Astrocyte (in vitro differentiated cells and primary cell): ENCODE results near the gene CBLN3. TPM values are rescaled to one million over a fixed set of nuclear protein-coding genes. Genes with fewer than 3 reads are reported as not detected.

Source experiments
- DNase-seq: peaks from one replicate; pipeline ENCODE4 v3.0.0-alpha.2; 2010; ENCODE audit warnings: low read depth
- FAIRE-seq: peaks from 2 replicates; lab custom pipeline; 2011; peaks lifted over from hg19 to GRCh38; lab: Jason Lieb, UNC
- H2AFZ ChIP-seq: 2 replicates; pipeline ENCODE4 v1.6.0; 2012; ENCODE audit warnings: low read depth, low read length, inconsistent platforms
- H3K27ac ChIP-seq: 2 replicates; pipeline ENCODE4 v1.5.1; 2011; ENCODE audit warnings: low read depth, low read length, inconsistent platforms
- H3K27me3 ChIP-seq: 2 replicates; pipeline ENCODE4 v1.6.0; 2011; ENCODE audit warnings: low read length, inconsistent platforms; ENCODE audit not compliant: insufficient read depth
- H3K36me3 ChIP-seq: 2 replicates; pipeline ENCODE4 v1.5.1; 2011; ENCODE audit warnings: low read length, inconsistent platforms; ENCODE audit not compliant: insufficient read depth
- H3K4me1 ChIP-seq: 2 replicates; pipeline ENCODE4 v1.5.1; 2011; ENCODE audit warnings: low read length, inconsistent platforms; ENCODE audit not compliant: insufficient read depth
- H3K4me2 ChIP-seq: 2 replicates; pipeline ENCODE4 v1.6.0; 2012; ENCODE audit warnings: low read length, inconsistent platforms
- H3K4me3 ChIP-seq: 2 replicates; pipeline ENCODE4 v1.5.1; 2011; ENCODE audit warnings: low read depth, mild to moderate bottlenecking, low read length, inconsistent platforms; ENCODE audit not compliant: insufficient read depth
- H3K79me2 ChIP-seq: 2 replicates; pipeline ENCODE4 v1.6.0; 2012; ENCODE audit warnings: mild to moderate bottlenecking, low read length, inconsistent platforms; ENCODE audit not compliant: insufficient read depth
- H3K9ac ChIP-seq: 2 replicates; pipeline ENCODE4 v1.6.0; 2012; ENCODE audit warnings: mild to moderate bottlenecking, low read length, inconsistent platforms
- H3K9me3 ChIP-seq: 2 replicates; pipeline ENCODE4 v1.5.1; 2012; ENCODE audit warnings: low read depth, mild to moderate bottlenecking, low read length, inconsistent platforms; ENCODE audit not compliant: insufficient read depth
- H4K20me1 ChIP-seq: 2 replicates; pipeline ENCODE4 v1.6.0; 2012; ENCODE audit warnings: low read length, inconsistent platforms; ENCODE audit not compliant: insufficient read depth
- H3K27ac Mint-ChIP-seq: one replicate; pipeline ENCODE4 v1.8.0; 2021; ENCODE audit warnings: mild to moderate bottlenecking, mixed read lengths; ENCODE audit not compliant: unreplicated experiment
- H3K27me3 Mint-ChIP-seq: one replicate; pipeline ENCODE4 v1.8.0; 2021; ENCODE audit warnings: low read depth, mixed read lengths; ENCODE audit not compliant: unreplicated experiment
- H3K36me3 Mint-ChIP-seq: one replicate; pipeline ENCODE4 v1.8.0; 2021; ENCODE audit warnings: low read depth, mixed read lengths; ENCODE audit not compliant: unreplicated experiment
- H3K4me1 Mint-ChIP-seq: one replicate; pipeline ENCODE4 v1.8.0; 2021; ENCODE audit warnings: low read depth, mixed read lengths; ENCODE audit not compliant: unreplicated experiment
- H3K4me3 Mint-ChIP-seq: one replicate; pipeline ENCODE4 v1.8.0; 2021; ENCODE audit warnings: mild to moderate bottlenecking, moderate library complexity, mixed read lengths; ENCODE audit not compliant: unreplicated experiment
- H3K9me3 Mint-ChIP-seq: one replicate; pipeline ENCODE4 v1.8.0; 2021; ENCODE audit warnings: mild to moderate bottlenecking, mixed read lengths; ENCODE audit not compliant: unreplicated experiment
- CTCF ChIP-seq: IDR thresholded peaks from 2 replicates; pipeline ENCODE4 v1.5.1; 2011; ENCODE audit warnings: low read depth, mild to moderate bottlenecking, inconsistent platforms, low read length, moderate library complexity; ENCODE audit not compliant: insufficient read depth
- EZH2 ChIP-seq: IDR thresholded peaks from 2 replicates; pipeline ENCODE4 v1.6.1; 2012; ENCODE audit warnings: mild to moderate bottlenecking, low read length, inconsistent platforms; ENCODE audit not compliant: insufficient read depth
- total RNA-seq: library from RNA; stranded (reverse); gene quantifications from 2 replicates; pipeline ENCODE4 v1.2.1, GENCODE V29; 2021

The CBLN3 gene
- total RNA-seq, 1 donor from 2014 or later: 3.9 TPM

- Mint-ChIP-seq H3K36me3 (no peaks in the 10 kb centered on the region), H3K27me3 (peaks cover 2% of the 10 kb centered on the region), H3K4me3 (peak overlapping the region; percentile 89), H3K9me3 (no peaks in the 10 kb centered on the region), H3K27ac (no peak overlapping the region), H3K4me1 (peaks cover 14% of the 10 kb centered on the region)
- Histone ChIP-seq H3K9me3 (no peaks in the 10 kb centered on the region), H3K4me2 (peak overlapping the region; percentile 96), H3K4me3 (no peak overlapping the region), H3K36me3 (peaks cover 22% of the 10 kb centered on the region), H3K79me2 (peaks cover 31% of the 10 kb centered on the region), H3K27ac (no peak overlapping the region), H2AFZ (no peak overlapping the region), H3K27me3 (no peaks in the 10 kb centered on the region), H3K9ac (peak overlapping the region; percentile 66), H4K20me1 (peaks cover 59% of the 10 kb centered on the region), H3K4me1 (peaks cover 28% of the 10 kb centered on the region)
- TF ChIP-seq EZH2 (no peak), CTCF (no peak)
- DNase-seq: no peak
- FAIRE-seq: no peak
Observed at GRCh38 chr14:24432259-24433131, 3.0 kb upstream of the CBLN3 start.

GRCh38 chr14:24431569-24432258 is 2.2 kb upstream of the CBLN3 start:
- Histone ChIP-seq H3K9me3 (no peaks in the 10 kb centered on the region), H2AFZ (no peak overlapping the region), H3K4me1 (peaks cover 28% of the 10 kb centered on the region), H3K27me3 (no peaks in the 10 kb centered on the region), H3K36me3 (peaks cover 18% of the 10 kb centered on the region), H3K79me2 (peaks cover 31% of the 10 kb centered on the region), H3K4me2 (peak overlapping the region; percentile 96), H3K9ac (peak overlapping the region; percentile 96), H3K4me3 (peak overlapping the region; percentile 83), H4K20me1 (peaks cover 51% of the 10 kb centered on the region), H3K27ac (peak overlapping the region; percentile 21)
- H3K4me3 Mint-ChIP-seq: peak overlapping the region; percentile 89
- peaks cover 15% of the 10 kb centered on the region for H3K4me1 Mint-ChIP-seq
- TF ChIP-seq EZH2 (no peak), CTCF (peak; percentile 89)
- no peaks in the 10 kb centered on the region for H3K9me3 Mint-ChIP-seq
- no peaks in the 10 kb centered on the region for H3K36me3 Mint-ChIP-seq
- FAIRE-seq (no peak), DNase-seq (peak; percentile 75)
- peaks cover 2% of the 10 kb centered on the region for H3K27me3 Mint-ChIP-seq
- H3K27ac Mint-ChIP-seq: peak overlapping the region; percentile 68
